ENCODE data around the gene CNTNAP2. TPM values are rescaled to one million over a fixed set of nuclear protein-coding genes. Genes with fewer than 3 reads are reported as not detected.

The CNTNAP2 gene
- total and polyA plus RNA-seq, 2 donors from 2014 or later: 0.06 to 0.13 TPM

GRCh38 chr7:148277042-148277660, 2160.6 kb downstream of the CNTNAP2 start:
- no peak for TF ChIP-seq CTCF (IDR thresholded peaks at IDR 0.05; ENCODE audit: borderline replicate concordance, extremely low read depth, insufficient read depth)
- Histone ChIP-seq H3K9ac (ENCODE audit: low read length in 3 of 3) (no peak overlapping the region), H3K27ac (ENCODE audit: low read depth in 2 of 2, low read length in 2 of 2) (no peak overlapping the region), H3K9me3 (ENCODE audit: control insufficient read depth in 2 of 3, insufficient read depth in 1 of 3, low read length in 3 of 3) (no peaks in the 10 kb centered on the region), H3K4me1 (ENCODE audit: control insufficient read depth in 2 of 3, insufficient read depth in 2 of 3, low read depth in 1 of 3, low read length in 3 of 3) (peaks cover 0 to 3% (median 0%) of the 10 kb centered on the region in 3 donors), H3K4me3 (ENCODE audit: low read length in 3 of 3) (no peak overlapping the region), H3K36me3 (ENCODE audit: control insufficient read depth in 2 of 3, insufficient read depth in 3 of 3, low read length in 3 of 3) (no peaks in the 10 kb centered on the region), H3K27me3 (ENCODE audit: control insufficient read depth, insufficient read depth, low read length) (no peaks in the 10 kb centered on the region)
- DNase-seq (no peak), FAIRE-seq (no peak)
- intact Hi-C loops (cut with DNase I): no loop called here

- Histone ChIP-seq H3K9me3 (ENCODE audit: control insufficient read depth in 2 of 3, insufficient read depth in 1 of 3, low read length in 3 of 3) (no peaks in the 10 kb centered on the region), H3K36me3 (ENCODE audit: control insufficient read depth in 2 of 3, insufficient read depth in 3 of 3, low read length in 3 of 3) (no peaks in the 10 kb centered on the region), H3K27ac (ENCODE audit: low read depth in 2 of 2, low read length in 2 of 2) (no peak overlapping the region), H3K9ac (ENCODE audit: low read length in 3 of 3) (no peak overlapping the region), H3K27me3 (ENCODE audit: control insufficient read depth, insufficient read depth, low read length) (no peaks in the 10 kb centered on the region), H3K4me3 (ENCODE audit: low read length in 3 of 3) (no peak overlapping the region), H3K4me1 (ENCODE audit: control insufficient read depth in 2 of 3, insufficient read depth in 2 of 3, low read depth in 1 of 3, low read length in 3 of 3) (no peaks in the 10 kb centered on the region)
- intact Hi-C loops (cut with DNase I): loop anchor here (10.0 kb wide), 1 partner anchor 199 kb away; no protein-coding TSS in a partner anchor
- FAIRE-seq (peak; percentile 91), DNase-seq (peak in 2 of 5 donors; percentile 38 to 46)
- peak; percentile 26 for TF ChIP-seq CTCF (IDR thresholded peaks at IDR 0.05; ENCODE audit: borderline replicate concordance, extremely low read depth, insufficient read depth)
Observed at GRCh38 chr7:148286150-148286549, 2169.5 kb downstream of the CNTNAP2 start.

GRCh38 chr7:148287538-148287937, 2170.9 kb downstream of the CNTNAP2 start:
- H3K9ac ChIP-seq (ENCODE audit: low read length in 3 of 3): no peak overlapping the region
- intact Hi-C loops (cut with DNase I): loop anchor here (10.0 kb wide), 1 partner anchor 197 kb away; no protein-coding TSS in a partner anchor
- FAIRE-seq: no peak
- no peak for TF ChIP-seq CTCF (IDR thresholded peaks at IDR 0.05; ENCODE audit: borderline replicate concordance, extremely low read depth, insufficient read depth)
- no peaks in the 10 kb centered on the region for H3K4me1 ChIP-seq (ENCODE audit: control insufficient read depth in 2 of 3, insufficient read depth in 2 of 3, low read depth in 1 of 3, low read length in 3 of 3)
- H3K4me3 ChIP-seq (ENCODE audit: low read length in 3 of 3): no peak overlapping the region
- H3K27ac ChIP-seq (ENCODE audit: low read depth in 2 of 2, low read length in 2 of 2): no peak overlapping the region
- no peak for DNase-seq
- no peaks in the 10 kb centered on the region for H3K27me3 ChIP-seq (ENCODE audit: control insufficient read depth, insufficient read depth, low read length)
- H3K9me3 ChIP-seq (ENCODE audit: control insufficient read depth in 2 of 3, insufficient read depth in 1 of 3, low read length in 3 of 3): no peaks in the 10 kb centered on the region
- H3K36me3 ChIP-seq (ENCODE audit: control insufficient read depth in 2 of 3, insufficient read depth in 3 of 3, low read length in 3 of 3): no peaks in the 10 kb centered on the region
